NCI-H82 treated with DMSO at 0.1 percent for 48 hours (cell line): Measurements from ENCODE around the gene TRMT11.
A peak's percentile ranks its signal among the peaks of the same experiment; 100 is the strongest.
"Not testable (repeated sequence)": the region's sequence is repeated elsewhere in the genome, so short reads cannot be mapped to it uniquely, and the experiment has no call there.

Experiments
- DNase-seq: peaks from one replicate; lab custom pipeline; 2025; ENCODE audit not compliant: unreplicated experiment; lab: John Stamatoyannopoulos, UW

TRMT11 gene

DNA sequence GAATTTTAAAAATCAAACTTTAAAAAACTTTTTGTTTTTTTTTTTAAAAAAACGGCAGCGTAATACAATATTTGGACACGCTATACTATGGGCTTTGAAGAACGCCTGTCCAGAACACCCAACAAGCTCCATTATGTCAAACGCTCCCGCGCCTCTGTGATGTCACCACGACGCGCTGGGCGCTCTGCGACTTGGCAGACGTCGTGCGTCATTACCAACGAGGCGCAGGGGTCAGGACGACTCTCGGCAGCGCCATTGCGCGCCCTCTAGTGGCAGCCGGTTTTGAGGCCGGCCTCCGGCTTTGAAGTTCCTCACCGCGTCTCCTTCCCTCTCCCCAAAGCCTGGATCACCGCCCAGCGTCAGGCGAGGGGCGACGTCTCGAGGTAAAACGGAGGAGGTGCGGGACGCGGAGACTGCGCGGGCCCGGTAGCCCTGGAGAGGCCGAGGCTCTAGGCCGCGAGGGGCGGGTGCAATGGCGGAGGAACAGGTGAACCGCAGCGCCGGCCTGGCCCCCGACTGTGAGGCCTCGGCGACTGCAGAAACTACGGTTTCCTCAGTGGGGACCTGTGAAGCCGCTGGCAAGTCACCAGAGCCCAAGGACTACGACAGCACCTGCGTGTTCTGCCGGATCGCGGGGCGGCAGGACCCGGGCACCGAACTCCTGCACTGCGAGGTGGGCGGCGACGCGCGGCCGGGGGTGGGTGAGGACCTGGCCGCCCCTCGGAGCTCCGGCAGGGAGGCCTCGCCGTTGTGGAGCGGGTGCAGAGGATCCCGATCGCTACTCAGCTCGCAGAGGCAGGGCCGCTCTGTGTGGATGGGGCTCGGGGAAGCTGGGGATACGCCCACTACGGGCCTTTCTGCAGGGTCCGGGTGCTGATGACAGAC, 29.6 kb upstream of the TRMT11 start, which contains the start of gene HINT3:
Gene HINT3 (plus strand): TSS at position 265 of the 885 bp plus-strand sequence. CDS start 208 bp downstream, at position 473.
- DNase-seq: peak; percentile 94

- DNase-seq: no peak
These were observed 29.0 kb upstream of the TRMT11 start for GRCh38 chr6:125957391-125957693.

- peak; percentile 16 for DNase-seq
These were observed 28.5 kb upstream of the TRMT11 start for GRCh38 chr6:125957845-125958244.

- no peak for DNase-seq
These were observed 27.3 kb upstream of the TRMT11 start for GRCh38 chr6:125959041-125959440.

GRCh38 chr6:125961117-125961516, 25.2 kb upstream of the TRMT11 start:
- DNase-seq: no peak

- no peak for DNase-seq
These were observed 23.3 kb upstream of the TRMT11 start for GRCh38 chr6:125962900-125963497.

GRCh38 chr6:125963817-125964216, 22.5 kb upstream of the TRMT11 start:
- no peak for DNase-seq

DNA sequence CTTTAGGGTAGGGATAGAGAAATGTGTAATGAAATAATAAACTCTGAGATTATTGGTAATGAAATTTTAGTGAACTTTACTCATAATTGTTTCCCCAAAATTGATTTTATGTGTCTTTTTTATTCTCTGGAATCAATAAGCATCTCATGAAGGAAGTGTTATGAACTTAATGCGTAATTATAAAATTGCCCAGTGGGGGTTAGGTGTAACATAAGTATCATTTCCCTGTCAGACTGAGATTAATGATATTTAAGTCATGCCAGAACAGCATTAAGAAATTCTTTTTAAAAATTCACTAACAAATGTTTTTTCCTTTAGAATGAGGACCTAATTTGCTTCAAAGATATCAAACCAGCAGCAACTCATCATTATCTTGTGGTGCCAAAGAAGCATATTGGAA, 19.8 kb upstream of the TRMT11 start:
- DNase-seq: no peak

DNA sequence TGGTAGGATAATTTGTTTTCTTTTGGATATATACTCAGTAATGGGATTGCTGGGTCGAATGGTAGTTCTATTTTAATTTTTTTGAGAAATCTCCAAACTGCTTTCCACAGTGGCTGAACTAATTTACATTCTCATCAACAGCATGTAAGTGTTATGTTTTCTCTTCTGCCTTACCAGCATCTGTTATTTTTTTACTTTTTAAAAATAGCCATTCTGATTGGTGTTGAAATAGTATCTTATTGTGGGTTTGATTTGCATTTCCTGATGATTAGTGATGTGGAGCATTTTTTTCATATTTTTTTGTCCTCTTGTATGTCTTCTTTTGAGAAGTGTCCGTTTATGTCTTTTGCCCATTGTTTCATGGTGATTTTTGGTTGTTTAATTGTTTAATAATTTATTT, 17.8 kb upstream of the TRMT11 start:
- DNase-seq: no peak

DNA sequence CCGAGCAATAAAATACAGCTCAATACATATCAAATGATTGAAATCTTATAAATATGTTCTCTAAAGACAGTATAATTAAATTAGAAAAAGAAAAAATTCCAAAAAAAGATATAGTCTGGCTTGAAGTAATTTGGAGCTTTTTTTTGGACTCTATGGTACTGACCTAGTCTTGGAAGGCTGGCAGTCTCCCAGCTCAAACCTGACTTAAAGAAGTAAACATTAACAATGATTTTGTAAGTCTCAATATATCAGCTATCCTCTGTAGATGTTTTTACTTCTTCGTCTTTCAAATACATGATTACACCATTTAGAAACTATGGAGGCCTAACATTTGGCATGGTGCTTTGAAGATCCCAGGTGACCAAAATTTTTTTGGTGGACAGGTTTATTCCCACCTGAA, 15.6 kb upstream of the TRMT11 start:
- DNase-seq: no peak

DNA sequence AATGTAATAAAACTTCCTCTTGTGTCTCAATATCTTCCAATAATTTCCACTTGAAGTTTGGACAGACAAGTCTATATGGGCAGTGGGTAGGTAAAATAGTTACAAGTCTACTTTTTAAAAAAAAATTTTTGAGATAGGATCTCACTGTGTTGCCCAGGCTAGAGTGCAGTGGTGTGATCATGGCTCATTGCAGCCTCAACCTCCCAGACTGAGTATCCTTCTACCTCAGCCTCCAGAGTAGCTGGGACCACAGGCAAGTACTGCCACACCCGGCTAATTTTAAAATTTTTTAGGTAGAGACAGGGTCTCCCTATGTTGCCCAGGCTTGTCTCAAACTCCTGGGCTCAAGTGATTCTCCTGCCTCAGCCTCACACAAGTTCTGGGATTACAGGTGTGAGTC, 13.9 kb upstream of the TRMT11 start:
- not testable (repeated sequence) for DNase-seq

GRCh38 chr6:125974214-125974866, 12.0 kb upstream of the TRMT11 start:
- peak; percentile 25 for DNase-seq

DNA sequence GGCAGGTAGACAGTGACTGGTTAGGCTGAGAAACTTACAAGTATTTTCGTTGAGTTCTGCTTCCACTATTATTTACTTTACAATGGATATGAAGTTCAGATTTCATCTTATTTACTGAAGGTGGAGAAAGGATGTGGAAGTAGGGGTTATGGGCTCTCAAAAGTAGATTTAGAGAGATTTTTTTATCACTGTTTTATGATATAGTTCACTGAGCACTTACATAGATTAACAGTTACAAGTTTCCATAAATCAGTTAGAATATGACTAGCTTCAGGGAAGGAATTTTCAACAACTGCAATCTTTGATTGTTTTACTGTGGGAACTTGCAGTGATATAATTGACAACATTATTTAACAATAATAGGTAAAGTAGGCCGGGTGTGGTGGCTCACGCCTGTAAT, 7.2 kb upstream of the TRMT11 start:
- DNase-seq: no peak

- DNase-seq: no peak
These were observed 4.7 kb upstream of the TRMT11 start for GRCh38 chr6:125981571-125982185.

- no peak for DNase-seq
These were observed 2.9 kb upstream of the TRMT11 start for GRCh38 chr6:125983246-125983945.

DNA sequence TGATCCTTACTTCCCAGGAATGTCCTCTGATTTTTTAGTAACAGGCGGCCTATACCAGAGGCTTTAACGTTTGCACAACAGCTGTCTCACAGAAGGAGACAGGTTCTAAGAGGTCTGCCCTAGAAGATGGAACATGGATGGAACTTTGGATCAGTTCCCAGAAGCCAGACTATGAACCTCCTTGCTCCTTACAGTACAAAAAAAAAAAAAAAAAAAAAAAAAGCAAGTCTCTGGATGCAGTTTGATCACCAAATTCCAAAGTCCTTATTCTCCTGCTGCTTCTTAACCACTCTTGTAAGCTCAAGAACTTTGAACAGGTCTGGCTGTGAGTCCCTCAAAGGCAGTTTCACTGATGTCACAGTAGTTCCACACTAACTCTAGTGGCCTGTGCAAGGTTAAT, 2.0 kb upstream of the TRMT11 start:
- no peak for DNase-seq

- DNase-seq: no peak
These were observed 818 bp upstream of the TRMT11 start for GRCh38 chr6:125985522-125985921.

GRCh38 chr6:125985979-125986300, 400 bp upstream of the TRMT11 start:
- no peak for DNase-seq

- peak; percentile 36 for DNase-seq
These were observed 782 bp downstream of the TRMT11 start for GRCh38 chr6:125987026-125987617.

- DNase-seq: no peak
These were observed 1.9 kb downstream of the TRMT11 start for GRCh38 chr6:125988280-125988679.

- no peak for DNase-seq
These were observed 3.3 kb downstream of the TRMT11 start for GRCh38 chr6:125989631-125990030.
